Fibroblast of mammary gland (primary cell): ENCODE data around the gene QKI.

Experiments
- DNase-seq: peaks from one replicate; pipeline ENCODE4 v3.0.0-alpha.2; 2010; ENCODE audit warnings: low read depth
- H3K4me3 ChIP-seq: 2 replicates; pipeline ENCODE4 v1.5.1; 2011; ENCODE audit warnings: low read depth, mild to moderate bottlenecking, low read length, moderate library complexity; ENCODE audit not compliant: control insufficient read depth
- CTCF ChIP-seq: conservative IDR thresholded peaks from 2 replicates; pipeline ENCODE4 v1.5.1; 2011; ENCODE audit warnings: low read depth, low read length, inconsistent platforms; ENCODE audit not compliant: control insufficient read depth, insufficient read depth

The QKI gene

GRCh38 chr6:163449076-163449475 lies 34.6 kb downstream of the QKI start:
- no peak for TF ChIP-seq CTCF
- H3K4me3 ChIP-seq = no peak overlapping the region
- no peak for DNase-seq

GRCh38 chr6:163454425-163454824 lies 39.9 kb downstream of the QKI start:
- no peak for DNase-seq
- TF ChIP-seq CTCF = no peak
- no peak overlapping the region for H3K4me3 ChIP-seq

GRCh38 chr6:163455552-163455951 lies 41.0 kb downstream of the QKI start:
- DNase-seq = peak; percentile 37
- TF ChIP-seq CTCF = no peak
- no peak overlapping the region for H3K4me3 ChIP-seq

- H3K4me3 ChIP-seq = no peak overlapping the region
- DNase-seq = peak; percentile 96
- TF ChIP-seq CTCF = peak; percentile 14
These were observed 43.4 kb downstream of the QKI start for GRCh38 chr6:163457637-163458561.

GRCh38 chr6:163459007-163459406 lies 44.5 kb downstream of the QKI start:
- H3K4me3 ChIP-seq = no peak overlapping the region
- no peak for TF ChIP-seq CTCF
- DNase-seq = no peak

GRCh38 chr6:163459536-163459935 lies 45.0 kb downstream of the QKI start:
- DNase-seq = peak; percentile 43
- no peak for TF ChIP-seq CTCF
- H3K4me3 ChIP-seq = no peak overlapping the region
